HCT116 (cell line): Measurements from ENCODE around the gene CALML3. TPM values are rescaled to one million over a fixed set of nuclear protein-coding genes. Genes with fewer than 3 reads are reported as not detected.

ENCODE experiments used
- ATAC-seq: fragments of 200-7000 bp; cut with Tn5 transposase; 2 replicates; pipeline ENCODE4 v1.9.1; 2020; ENCODE audit warnings: mild to moderate bottlenecking, moderate library complexity
- BruUV-seq: library from RNA; stranded (reverse); fragments of 400-500 nt; replicated peaks from 2 replicates; lab custom pipeline; 2021; lab: Mats Ljungman, UMichigan
- CTCF ChIA-PET: fragments of 300-600 bp; sonication (Branson Sonifier 250); formaldehyde crosslinking; loops from one replicate; lab custom pipeline; 2021; ENCODE audit warnings: antibody characterized with exemption; lab: Charles Lee
- POLR2A ChIA-PET: fragments of 300-600, 350-600 bp; sonication (Branson Sonifier 250); formaldehyde crosslinking; loops from one replicate; lab custom pipeline; 2021; ENCODE audit warnings: antibody characterized with exemption; lab: Charles Lee
- RAD21 ChIA-PET, 2 experiments: fragments of 300-600 bp; sonication (Branson Sonifier 250); formaldehyde crosslinking; loops; one replicate each; lab custom pipeline; 2023; ENCODE audit warnings: low total read pairs in 2 of 2; ENCODE audit not compliant: uncharacterized antibody in 2 of 2, unreplicated experiment in 2 of 2, low non-redundant PET in 1 of 2; lab: Charles Lee
- DNase-seq: peaks from one replicate; pipeline ENCODE4 v3.0.0-alpha.2; 2010; ENCODE audit warnings: low read depth, low spot score
- H2AFZ ChIP-seq: fragments of 200-600 bp; shearing (Covaris generic), sonication (generic); 2 replicates; pipeline ENCODE4 v1.6.1; 2017; ENCODE audit warnings: low read depth, mixed run types, mixed read lengths, antibody characterized with exemption, low read length; ENCODE audit not compliant: poor library complexity, severe bottlenecking
- H3K27ac ChIP-seq: 2 replicates; pipeline ENCODE4 v1.5.1; 2012; ENCODE audit warnings: low read depth, low read length
- H3K27me3 ChIP-seq: fragments of 200-600 bp; sonication (generic); 2 replicates; pipeline ENCODE4 v1.6.1; 2016; ENCODE audit warnings: mixed run types, low read length, mixed read lengths; ENCODE audit not compliant: insufficient read depth
- H3K36me3 ChIP-seq, 2 experiments: fragments of 200-500 bp in 1 of 2; fragments of 200-600 bp in 1 of 2; sonication (Bioruptor generic) in 1 of 2; sonication (generic) in 1 of 2; 2 replicates each; pipeline versions ENCODE4 v1.5.1 to v1.6.1; 2014 to 2016; ENCODE audit warnings: low read length in 2 of 2, inconsistent platforms in 1 of 2, mixed read lengths in 1 of 2, mixed run types in 1 of 2; ENCODE audit not compliant: insufficient read depth in 2 of 2, control insufficient read depth in 1 of 2
- H3K4me1 ChIP-seq, 2 experiments: fragments of 200-600 bp in 1 of 2; sonication (generic) in 1 of 2; 2 replicates each; pipeline versions ENCODE4 v1.5.1 to v1.6.1; 2012 to 2017; ENCODE audit warnings: low read length in 2 of 2, inconsistent platforms in 1 of 2, mild to moderate bottlenecking in 1 of 2, mixed read lengths in 1 of 2, mixed run types in 1 of 2, moderate library complexity in 1 of 2; ENCODE audit not compliant: insufficient read depth in 2 of 2, control insufficient read depth in 1 of 2
- H3K4me2 ChIP-seq: fragments of 200-600 bp; sonication (generic); 2 replicates; pipeline ENCODE4 v1.6.1; 2017; ENCODE audit warnings: mixed run types, low read length, mixed read lengths
- H3K4me3 ChIP-seq, 2 experiments: fragments of 200-600 bp in 1 of 2; sonication (generic) in 1 of 2; replicated peaks in 1 of 2; 2 replicates each; pipeline ENCODE4 v1.5.1; 2011 to 2016; ENCODE audit warnings: low read length in 2 of 2, control low read depth in 1 of 2, low read depth in 1 of 2, mild to moderate bottlenecking in 1 of 2, mixed read lengths in 1 of 2, mixed run types in 1 of 2
- H3K79me2 ChIP-seq: fragments of 200-600 bp; sonication (generic); 2 replicates; pipeline ENCODE4 v1.6.1; 2017; ENCODE audit warnings: mild to moderate bottlenecking, mixed run types, low read length, moderate library complexity, mixed read lengths; ENCODE audit not compliant: insufficient read depth
- H3K9ac ChIP-seq: fragments of 200-600 bp; sonication (generic); 2 replicates; pipeline ENCODE4 v1.6.1; 2016; ENCODE audit warnings: low read length, mixed read lengths
- H3K9me2 ChIP-seq: fragments of 200-600 bp; sonication (generic), shearing (Covaris generic); 2 replicates; pipeline ENCODE4 v1.6.1; 2017; ENCODE audit warnings: mixed run types, mild to moderate bottlenecking, moderate library complexity; ENCODE audit not compliant: insufficient read depth
- H3K9me3 ChIP-seq, 2 experiments: fragments of 200-500 bp in 1 of 2; fragments of 200-600 bp in 1 of 2; sonication (Bioruptor generic) in 1 of 2; sonication (generic) in 1 of 2; 2 replicates each; pipeline ENCODE4 v1.6.1; 2014 to 2017; ENCODE audit warnings: low read length in 2 of 2, mixed read lengths in 2 of 2, inconsistent platforms in 1 of 2, low read depth in 1 of 2, mild to moderate bottlenecking in 1 of 2, mixed run types in 1 of 2, moderate library complexity in 1 of 2; ENCODE audit not compliant: control insufficient read depth in 1 of 2, insufficient read depth in 1 of 2
- H4K20me1 ChIP-seq: fragments of 200-600 bp; sonication (generic), shearing (Covaris generic); 2 replicates; pipeline ENCODE4 v1.6.1; 2017; ENCODE audit warnings: mixed run types, mild to moderate bottlenecking, moderate library complexity; ENCODE audit not compliant: insufficient read depth
- CBX3 ChIP-seq: IDR thresholded peaks from 2 replicates; pipeline ENCODE4 v1.6.1; 2012; ENCODE audit warnings: low read depth
- CEBPB ChIP-seq: IDR thresholded peaks from 2 replicates; pipeline ENCODE4 v1.6.1; 2012; ENCODE audit warnings: low read depth
- ELF1 ChIP-seq: IDR thresholded peaks from 2 replicates; pipeline ENCODE4 v1.6.1; 2012; ENCODE audit warnings: low read depth, borderline replicate concordance
- EZH2 ChIP-seq: fragments of 200-600 bp; sonication (generic); IDR thresholded peaks from 2 replicates; pipeline ENCODE4 v1.6.1; 2017; ENCODE audit warnings: antibody characterized with exemption, mixed run types
- MAX ChIP-seq: IDR thresholded peaks from 2 replicates; pipeline ENCODE4 v1.6.1; 2012
- POLR2A ChIP-seq: IDR thresholded peaks from 2 replicates; pipeline ENCODE4 v1.7.0; 2011; ENCODE audit warnings: borderline replicate concordance; ENCODE audit not compliant: insufficient read depth, insufficient read length; ENCODE audit errors: extremely low read depth
- POLR2AphosphoS5 ChIP-seq: IDR thresholded peaks from 2 replicates; pipeline ENCODE4 v1.6.1; 2011; ENCODE audit warnings: mild to moderate bottlenecking, low read depth, low read length, moderate library complexity
- RAD21 ChIP-seq: IDR thresholded peaks from 2 replicates; pipeline ENCODE4 v1.6.1; 2012; ENCODE audit warnings: low read depth, mild to moderate bottlenecking
- SIN3A ChIP-seq: IDR thresholded peaks from 2 replicates; pipeline ENCODE4 v1.6.1; 2012; ENCODE audit warnings: low read depth
- SRF ChIP-seq: IDR thresholded peaks from 2 replicates; pipeline ENCODE4 v1.6.1; 2012; ENCODE audit warnings: low read depth
- ZFX ChIP-seq: fragments of 450-650 bp; IDR thresholded peaks from 2 replicates; pipeline ENCODE4 v1.6.1; 2017
- ZNF274 ChIP-seq: fragments of 200-500 bp; sonication (Bioruptor generic); IDR thresholded peaks from 2 replicates; pipeline ENCODE4 v1.6.1; 2014; ENCODE audit warnings: mild to moderate bottlenecking, low read depth, low read length, inconsistent platforms
- intact Hi-C: fragments of 100-400 bp; cut with micrococcal nuclease; formaldehyde crosslinking; loops from 2 replicates; pipeline ENCODE4 v1.10.0; 2022
- total RNA-seq: library from RNA; stranded (reverse); gene quantifications from one replicate; pipeline ENCODE4 v1.2.1, GENCODE V29; 2021; ENCODE audit not compliant: unreplicated experiment
- TF ChIP-seq, protein P1 (sequence below): IDR thresholded peaks from 2 replicates; pipeline ENCODE4 v1.6.1; 2011; ENCODE audit warnings: mild to moderate bottlenecking, low read length, moderate library complexity; ENCODE audit not compliant: insufficient replicate concordance; ENCODE audit errors: extremely low read depth
- TF ChIP-seq, protein P2 (sequence below): IDR thresholded peaks from 2 replicates; pipeline ENCODE4 v1.6.1; 2012; ENCODE audit warnings: low read depth
- TF ChIP-seq, protein P3 (sequence below): IDR thresholded peaks from 2 replicates; pipeline ENCODE4 v1.6.1; 2012

Gene CALML3
- total RNA-seq, 1 experiment from 2014 or later, result not detected

GRCh38 chr10:5540891-5541290 is 16.1 kb downstream of the CALML3 start:
- BruUV-seq, result no TSS peak
- Histone ChIP-seq H4K20me1 (no peaks in the 10 kb centered on the region), H3K79me2 (no peaks in the 10 kb centered on the region), H3K27me3 (no peaks in the 10 kb centered on the region), H3K4me1 (peaks cover 10 to 29% of the 10 kb centered on the region in 2 experiments), H2AFZ (no peak overlapping the region), H3K9me2 (no peaks in the 10 kb centered on the region), H3K4me3 (no peak overlapping the region), H3K9me3 (peaks cover 5 to 6% of the 10 kb centered on the region in 2 experiments; a peak in 2 of 4 replicates), H3K27ac (no peak overlapping the region), H3K9ac (no peak overlapping the region), H3K36me3 (no peaks in the 10 kb centered on the region), H3K4me2 (no peak overlapping the region)
- no peak for TF ChIP-seq POLR2A
- RAD21 ChIA-PET, result no interaction called here
- CTCF ChIA-PET, result no interaction called here
- POLR2A ChIA-PET, result no interaction called here
- intact Hi-C loops, result no loop called here
- DNase-seq (no peak), ATAC-seq (no peak)

- POLR2A ChIA-PET, result no interaction called here
These were observed 17.3 kb downstream of the CALML3 start for GRCh38 chr10:5542100-5542499.

More at GRCh38 chr10:5542100-5542499, 17.3 kb downstream of the CALML3 start:
- no peak overlapping the region for H3K4me2 ChIP-seq
- no peaks in the 10 kb centered on the region for H3K79me2 ChIP-seq
- no peak for DNase-seq
- H2AFZ ChIP-seq, result no peak overlapping the region
- H3K4me1 ChIP-seq, result peaks cover 22 to 41% of the 10 kb centered on the region in 2 experiments
- no peaks in the 10 kb centered on the region for H3K36me3 ChIP-seq
- no peak overlapping the region for H3K9ac ChIP-seq
- TF ChIP-seq CEBPB, result no peak
- TF ChIP-seq, protein P1, sequence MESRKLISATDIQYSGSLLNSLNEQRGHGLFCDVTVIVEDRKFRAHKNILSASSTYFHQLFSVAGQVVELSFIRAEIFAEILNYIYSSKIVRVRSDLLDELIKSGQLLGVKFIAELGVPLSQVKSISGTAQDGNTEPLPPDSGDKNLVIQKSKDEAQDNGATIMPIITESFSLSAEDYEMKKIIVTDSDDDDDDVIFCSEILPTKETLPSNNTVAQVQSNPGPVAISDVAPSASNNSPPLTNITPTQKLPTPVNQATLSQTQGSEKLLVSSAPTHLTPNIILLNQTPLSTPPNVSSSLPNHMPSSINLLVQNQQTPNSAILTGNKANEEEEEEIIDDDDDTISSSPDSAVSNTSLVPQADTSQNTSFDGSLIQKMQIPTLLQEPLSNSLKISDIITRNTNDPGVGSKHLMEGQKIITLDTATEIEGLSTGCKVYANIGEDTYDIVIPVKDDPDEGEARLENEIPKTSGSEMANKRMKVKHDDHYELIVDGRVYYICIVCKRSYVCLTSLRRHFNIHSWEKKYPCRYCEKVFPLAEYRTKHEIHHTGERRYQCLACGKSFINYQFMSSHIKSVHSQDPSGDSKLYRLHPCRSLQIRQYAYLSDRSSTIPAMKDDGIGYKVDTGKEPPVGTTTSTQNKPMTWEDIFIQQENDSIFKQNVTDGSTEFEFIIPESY, result no peak
- TF ChIP-seq ELF1, result no peak
- no peak for TF ChIP-seq MAX
- TF ChIP-seq POLR2AphosphoS5, result no peak
- TF ChIP-seq POLR2A, result no peak
- no peak for TF ChIP-seq RAD21
- TF ChIP-seq ZFX, result no peak
- TF ChIP-seq SRF, result no peak
- TF ChIP-seq CBX3, result no peak
- TF ChIP-seq, protein P2, sequence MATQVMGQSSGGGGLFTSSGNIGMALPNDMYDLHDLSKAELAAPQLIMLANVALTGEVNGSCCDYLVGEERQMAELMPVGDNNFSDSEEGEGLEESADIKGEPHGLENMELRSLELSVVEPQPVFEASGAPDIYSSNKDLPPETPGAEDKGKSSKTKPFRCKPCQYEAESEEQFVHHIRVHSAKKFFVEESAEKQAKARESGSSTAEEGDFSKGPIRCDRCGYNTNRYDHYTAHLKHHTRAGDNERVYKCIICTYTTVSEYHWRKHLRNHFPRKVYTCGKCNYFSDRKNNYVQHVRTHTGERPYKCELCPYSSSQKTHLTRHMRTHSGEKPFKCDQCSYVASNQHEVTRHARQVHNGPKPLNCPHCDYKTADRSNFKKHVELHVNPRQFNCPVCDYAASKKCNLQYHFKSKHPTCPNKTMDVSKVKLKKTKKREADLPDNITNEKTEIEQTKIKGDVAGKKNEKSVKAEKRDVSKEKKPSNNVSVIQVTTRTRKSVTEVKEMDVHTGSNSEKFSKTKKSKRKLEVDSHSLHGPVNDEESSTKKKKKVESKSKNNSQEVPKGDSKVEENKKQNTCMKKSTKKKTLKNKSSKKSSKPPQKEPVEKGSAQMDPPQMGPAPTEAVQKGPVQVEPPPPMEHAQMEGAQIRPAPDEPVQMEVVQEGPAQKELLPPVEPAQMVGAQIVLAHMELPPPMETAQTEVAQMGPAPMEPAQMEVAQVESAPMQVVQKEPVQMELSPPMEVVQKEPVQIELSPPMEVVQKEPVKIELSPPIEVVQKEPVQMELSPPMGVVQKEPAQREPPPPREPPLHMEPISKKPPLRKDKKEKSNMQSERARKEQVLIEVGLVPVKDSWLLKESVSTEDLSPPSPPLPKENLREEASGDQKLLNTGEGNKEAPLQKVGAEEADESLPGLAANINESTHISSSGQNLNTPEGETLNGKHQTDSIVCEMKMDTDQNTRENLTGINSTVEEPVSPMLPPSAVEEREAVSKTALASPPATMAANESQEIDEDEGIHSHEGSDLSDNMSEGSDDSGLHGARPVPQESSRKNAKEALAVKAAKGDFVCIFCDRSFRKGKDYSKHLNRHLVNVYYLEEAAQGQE, result no peak
- TF ChIP-seq SIN3A, result no peak
- TF ChIP-seq EZH2, result no peak
- TF ChIP-seq, protein P3, sequence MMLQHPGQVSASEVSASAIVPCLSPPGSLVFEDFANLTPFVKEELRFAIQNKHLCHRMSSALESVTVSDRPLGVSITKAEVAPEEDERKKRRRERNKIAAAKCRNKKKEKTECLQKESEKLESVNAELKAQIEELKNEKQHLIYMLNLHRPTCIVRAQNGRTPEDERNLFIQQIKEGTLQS, result no peak
- no peak for TF ChIP-seq ZNF274
- TF ChIP-seq, all 23 proteins: peak for 0
- Histone ChIP-seq H3K27me3 (no peaks in the 10 kb centered on the region), H3K9me3 (peaks cover 5 to 6% of the 10 kb centered on the region in 2 experiments; a peak in 2 of 4 replicates), H4K20me1 (no peaks in the 10 kb centered on the region), H3K9me2 (no peaks in the 10 kb centered on the region), H3K4me3 (no peak overlapping the region), H3K27ac (no peak overlapping the region)
- intact Hi-C loops, result no loop called here
- RAD21 ChIA-PET, result no interaction called here
- CTCF ChIA-PET, result no interaction called here
- ATAC-seq, result no peak
- BruUV-seq, result no TSS peak
